Sigmoid colon (tissue), 3 donors: ENCODE measurements around the gene LDLRAD4.

Experiments used
- POLR2A ChIP-seq, 2 donors: fragments of 450-650 bp; IDR thresholded peaks; one replicate each; pipeline ENCODE4 v1.6.1; 2016; ENCODE audit warnings: antibody characterized with exemption in 2 of 2, mild to moderate bottlenecking in 2 of 2, moderate library complexity in 2 of 2
- TF ChIP-seq, protein P1 (sequence below), 4 experiments: fragments of 450-650 bp in 3 of 4; fragments of 200-600 bp in 1 of 4; IDR thresholded peaks; one replicate each; pipeline ENCODE4 v1.5.1; 2016 to 2019; ENCODE audit warnings: antibody characterized with exemption in 4 of 4, mild to moderate bottlenecking in 3 of 4, moderate library complexity in 2 of 4

DNA sequence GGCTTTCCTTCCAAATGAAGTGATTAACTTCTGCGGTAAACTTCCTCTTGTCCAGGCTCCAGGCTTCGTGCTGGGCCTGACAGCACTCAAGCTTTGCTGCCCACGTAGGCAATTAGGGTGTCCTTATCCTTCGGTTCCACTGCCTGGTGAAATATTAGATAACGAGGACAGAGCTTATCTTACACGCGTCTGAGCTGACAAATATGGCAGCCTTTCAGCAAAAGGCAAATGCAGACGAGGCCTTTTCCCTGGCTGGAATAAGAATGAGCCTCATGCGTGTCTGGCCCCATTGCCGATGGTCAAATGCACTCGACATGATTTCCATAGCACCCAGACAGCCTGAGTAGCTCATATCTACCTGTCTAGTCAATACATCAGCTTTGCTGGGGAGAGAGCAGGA is 366.3 kb downstream of the LDLRAD4 start:
- TF ChIP-seq, protein P1, sequence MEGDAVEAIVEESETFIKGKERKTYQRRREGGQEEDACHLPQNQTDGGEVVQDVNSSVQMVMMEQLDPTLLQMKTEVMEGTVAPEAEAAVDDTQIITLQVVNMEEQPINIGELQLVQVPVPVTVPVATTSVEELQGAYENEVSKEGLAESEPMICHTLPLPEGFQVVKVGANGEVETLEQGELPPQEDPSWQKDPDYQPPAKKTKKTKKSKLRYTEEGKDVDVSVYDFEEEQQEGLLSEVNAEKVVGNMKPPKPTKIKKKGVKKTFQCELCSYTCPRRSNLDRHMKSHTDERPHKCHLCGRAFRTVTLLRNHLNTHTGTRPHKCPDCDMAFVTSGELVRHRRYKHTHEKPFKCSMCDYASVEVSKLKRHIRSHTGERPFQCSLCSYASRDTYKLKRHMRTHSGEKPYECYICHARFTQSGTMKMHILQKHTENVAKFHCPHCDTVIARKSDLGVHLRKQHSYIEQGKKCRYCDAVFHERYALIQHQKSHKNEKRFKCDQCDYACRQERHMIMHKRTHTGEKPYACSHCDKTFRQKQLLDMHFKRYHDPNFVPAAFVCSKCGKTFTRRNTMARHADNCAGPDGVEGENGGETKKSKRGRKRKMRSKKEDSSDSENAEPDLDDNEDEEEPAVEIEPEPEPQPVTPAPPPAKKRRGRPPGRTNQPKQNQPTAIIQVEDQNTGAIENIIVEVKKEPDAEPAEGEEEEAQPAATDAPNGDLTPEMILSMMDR (IDR thresholded peaks at IDR 0.05), result no peak
- TF ChIP-seq POLR2A (IDR thresholded peaks at IDR 0.05), result no peak
